SK-N-SH (cell line): ENCODE results near the gene ZER1. TPM values are rescaled to one million over a fixed set of nuclear protein-coding genes. Genes with fewer than 3 reads are reported as not detected.

Experiments
- CTCF ChIA-PET: fragments of 300-600, 350-600 bp; formaldehyde crosslinking; extraction: SDS; loops from one replicate; lab custom pipeline; 2021; lab: Yijun Ruan, JAX
- POLR2A ChIA-PET: fragments of 350-600 bp; sonication (Branson Sonifier 250); formaldehyde crosslinking; extraction: SDS; loops from one replicate; lab custom pipeline; 2020; ENCODE audit warnings: antibody characterized with exemption, inconsistent platforms; lab: Yijun Ruan, JAX
- DNase-seq: peaks from one replicate; pipeline ENCODE4 v3.0.0; 2012
- H2AFZ ChIP-seq: fragments of 200-600 bp; sonication (generic); 2 replicates; pipeline ENCODE4 v1.8.1; 2016; ENCODE audit warnings: antibody characterized with exemption, mild to moderate bottlenecking, low read depth
- H3F3A ChIP-seq: fragments of 200-600 bp; sonication (generic); replicated peaks from 2 replicates; pipeline ENCODE3; 2016; ENCODE audit warnings: antibody characterized with exemption, mild to moderate bottlenecking; ENCODE audit not compliant: insufficient read depth
- H3K27ac ChIP-seq, 2 experiments: fragments of 200-500 bp in 1 of 2; fragments of 200-600 bp in 1 of 2; sonication (Bioruptor generic) in 1 of 2; sonication (generic), shearing (Covaris generic) in 1 of 2; 2 replicates each; pipeline versions ENCODE4 v1.5.1 to v1.6.1; 2014 to 2016; ENCODE audit warnings: low read depth in 2 of 2, inconsistent platforms in 1 of 2, low read length in 1 of 2, mild to moderate bottlenecking in 1 of 2, mixed read lengths in 1 of 2
- H3K27me3 ChIP-seq: fragments of 200-600 bp; sonication (generic), shearing (Covaris generic); 2 replicates; pipeline ENCODE4 v1.6.1; 2016; ENCODE audit warnings: mixed run types; ENCODE audit not compliant: insufficient read depth
- H3K36me3 ChIP-seq, 2 experiments: fragments of 200-500 bp in 1 of 2; fragments of 200-600 bp in 1 of 2; sonication (Bioruptor generic) in 1 of 2; sonication (generic) in 1 of 2; replicated peaks in 1 of 2; 2 replicates each; pipeline versions ENCODE3 to v1.5.1; 2014 to 2016; ENCODE audit warnings: low read length in 1 of 2, mild to moderate bottlenecking in 1 of 2; ENCODE audit not compliant: insufficient read depth in 2 of 2, control insufficient read depth in 1 of 2
- H3K4me1 ChIP-seq, 2 experiments: fragments of 200-500 bp in 1 of 2; fragments of 200-600 bp in 1 of 2; sonication (Bioruptor generic) in 1 of 2; sonication (generic), shearing (Covaris generic) in 1 of 2; 2 replicates each; pipeline versions ENCODE4 v1.5.1 to v1.6.1; 2014 to 2016; ENCODE audit warnings: low read depth in 1 of 2, low read length in 1 of 2, mixed run types in 1 of 2; ENCODE audit not compliant: insufficient read depth in 2 of 2, control insufficient read depth in 1 of 2
- H3K4me2 ChIP-seq: fragments of 200-600 bp; sonication (generic), shearing (Covaris generic); 2 replicates; pipeline ENCODE4 v1.6.1; 2017; ENCODE audit warnings: mixed run types
- H3K4me3 ChIP-seq, 2 experiments: fragments of 200-500 bp in 1 of 2; fragments of 200-600 bp in 1 of 2; sonication (Bioruptor generic) in 1 of 2; sonication (generic), shearing (Covaris generic) in 1 of 2; 2 replicates each; pipeline versions ENCODE4 v1.5.1 to v1.8.1; 2014 to 2016; ENCODE audit warnings: low read depth in 2 of 2, inconsistent platforms in 1 of 2, low read length in 1 of 2, mild to moderate bottlenecking in 1 of 2, mixed read lengths in 1 of 2, moderate library complexity in 1 of 2
- H3K79me2 ChIP-seq: fragments of 200-600 bp; sonication (generic); 2 replicates; pipeline ENCODE4 v1.8.1; 2017; ENCODE audit warnings: mild to moderate bottlenecking; ENCODE audit not compliant: insufficient read depth
- H3K9ac ChIP-seq: fragments of 200-600 bp; sonication (generic); 2 replicates; pipeline ENCODE4 v1.6.1; 2017; ENCODE audit warnings: mixed run types
- H3K9me2 ChIP-seq: fragments of 200-600 bp; sonication (generic); 2 replicates; pipeline ENCODE4 v1.6.1; 2017; ENCODE audit warnings: mixed run types
- H3K9me3 ChIP-seq: fragments of 200-600 bp; sonication (generic); 2 replicates; pipeline ENCODE4 v1.6.1; 2017; ENCODE audit warnings: mixed run types, mild to moderate bottlenecking, moderate library complexity
- H4K20me1 ChIP-seq: fragments of 200-600 bp; sonication (generic); 2 replicates; pipeline ENCODE4 v1.6.1; 2017; ENCODE audit warnings: mild to moderate bottlenecking, mixed run types; ENCODE audit not compliant: insufficient read depth
- CHD2 ChIP-seq: fragments of 150-350 bp; IDR thresholded peaks from 2 replicates; pipeline ENCODE4 v1.6.1; 2018; ENCODE audit warnings: low read length; ENCODE audit not compliant: partially characterized antibody
- ELF1 ChIP-seq: IDR thresholded peaks from 2 replicates; pipeline ENCODE4 v1.4.0; 2012
- FOSL2 ChIP-seq: IDR thresholded peaks from 2 replicates; pipeline ENCODE4 v1.4.0; 2012; ENCODE audit warnings: low read depth, mild to moderate bottlenecking, moderate library complexity, borderline replicate concordance
- GABPA ChIP-seq: IDR thresholded peaks from 2 replicates; pipeline ENCODE4 v1.4.0; 2012; ENCODE audit warnings: low read depth, mild to moderate bottlenecking
- GATA2 ChIP-seq: sonication (generic); formaldehyde crosslinking; IDR thresholded peaks from 2 replicates; pipeline ENCODE4 v1.5.0; 2020; ENCODE audit warnings: mild to moderate bottlenecking, missing genetic modification reagents
- MEF2A ChIP-seq: IDR thresholded peaks from 2 replicates; pipeline ENCODE4 v1.4.0; 2012; ENCODE audit warnings: low read depth, borderline replicate concordance
- NFIC ChIP-seq: IDR thresholded peaks from 2 replicates; pipeline ENCODE4 v1.4.0; 2012; ENCODE audit warnings: borderline replicate concordance
- NRF1 ChIP-seq: IDR thresholded peaks from 2 replicates; pipeline ENCODE4 v1.6.1; 2012; ENCODE audit warnings: low read depth, mild to moderate bottlenecking, low read length
- POLR2AphosphoS5 ChIP-seq: IDR thresholded peaks from 2 replicates; pipeline ENCODE4 v1.6.1; 2012; ENCODE audit warnings: low read depth, low read length
- RAD21 ChIP-seq: IDR thresholded peaks from 2 replicates; pipeline ENCODE4 v1.6.1; 2012; ENCODE audit warnings: mild to moderate bottlenecking, low read length
- RXRA ChIP-seq: IDR thresholded peaks from 2 replicates; pipeline ENCODE4 v1.4.0; 2012; ENCODE audit warnings: low read depth, mild to moderate bottlenecking, borderline replicate concordance
- SIN3A ChIP-seq: IDR thresholded peaks from 2 replicates; pipeline ENCODE4 v1.6.1; 2012; ENCODE audit warnings: low read depth, mild to moderate bottlenecking, low read length, moderate library complexity, borderline replicate concordance
- TEAD4 ChIP-seq: IDR thresholded peaks from 2 replicates; pipeline ENCODE4 v1.4.0; 2012; ENCODE audit warnings: mild to moderate bottlenecking, borderline replicate concordance; ENCODE audit not compliant: insufficient read depth
- WGBS: methylation state at CpG from one replicate; pipeline ENCODE4 v1.1.6; 2017; ENCODE audit warnings: low lambda C conversion rate; 5-methylcytosine and 5-hydroxymethylcytosine counted together
- polyA plus RNA-seq, 3 experiments: library from polyadenylated mRNA; depleted of rRNA; stranded (reverse); fragments of >200 nt; gene quantifications; 2 replicates each; pipeline ENCODE4 v1.2.3, GENCODE V29; 2012
- TF ChIP-seq, protein P1 (sequence below): IDR thresholded peaks from 2 replicates; pipeline ENCODE4 v1.4.0; 2012; ENCODE audit warnings: low read depth, borderline replicate concordance
- TF ChIP-seq, protein P2 (sequence below): IDR thresholded peaks from 2 replicates; pipeline ENCODE4 v1.4.0; 2012; ENCODE audit warnings: low read depth, borderline replicate concordance
- TF ChIP-seq, protein P3 (sequence below): IDR thresholded peaks from 2 replicates; pipeline ENCODE4 v1.6.1; 2012; ENCODE audit warnings: mild to moderate bottlenecking, low read depth, low read length, moderate library complexity
- TF ChIP-seq, protein P4 (sequence below): fragments of 150-350 bp; IDR thresholded peaks from 2 replicates; pipeline ENCODE4 v1.6.1; 2017; ENCODE audit warnings: antibody characterized with exemption, low read length, low read depth, borderline replicate concordance
- TF ChIP-seq, protein P5 (sequence below): IDR thresholded peaks from 2 replicates; pipeline ENCODE4; 2012

Gene ZER1
- polyA plus RNA-seq, 1 of the 3 experiments (the other 2 are of a cell fraction): 30.9 TPM

DNA sequence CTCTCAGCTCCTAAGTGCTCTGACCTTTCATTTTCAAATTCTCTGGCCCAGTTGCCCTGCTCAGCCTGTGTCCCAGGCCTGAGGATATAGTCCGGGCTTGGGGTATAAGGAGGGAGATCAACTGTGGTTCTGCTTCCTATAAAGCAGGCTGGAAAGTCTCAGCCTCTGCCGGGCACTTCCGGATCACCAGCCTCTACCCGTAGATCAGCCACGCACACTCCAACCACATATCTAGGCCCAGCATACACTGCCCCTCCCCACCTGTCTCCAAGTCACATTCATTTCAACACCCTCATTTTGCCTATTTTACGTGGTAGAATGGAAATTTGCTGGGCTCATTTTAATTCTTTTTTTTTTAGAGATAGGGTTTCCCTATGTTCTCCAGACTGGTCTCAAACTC is 3.1 kb downstream of the ZER1 start (continued):
- TF ChIP-seq, protein P1, sequence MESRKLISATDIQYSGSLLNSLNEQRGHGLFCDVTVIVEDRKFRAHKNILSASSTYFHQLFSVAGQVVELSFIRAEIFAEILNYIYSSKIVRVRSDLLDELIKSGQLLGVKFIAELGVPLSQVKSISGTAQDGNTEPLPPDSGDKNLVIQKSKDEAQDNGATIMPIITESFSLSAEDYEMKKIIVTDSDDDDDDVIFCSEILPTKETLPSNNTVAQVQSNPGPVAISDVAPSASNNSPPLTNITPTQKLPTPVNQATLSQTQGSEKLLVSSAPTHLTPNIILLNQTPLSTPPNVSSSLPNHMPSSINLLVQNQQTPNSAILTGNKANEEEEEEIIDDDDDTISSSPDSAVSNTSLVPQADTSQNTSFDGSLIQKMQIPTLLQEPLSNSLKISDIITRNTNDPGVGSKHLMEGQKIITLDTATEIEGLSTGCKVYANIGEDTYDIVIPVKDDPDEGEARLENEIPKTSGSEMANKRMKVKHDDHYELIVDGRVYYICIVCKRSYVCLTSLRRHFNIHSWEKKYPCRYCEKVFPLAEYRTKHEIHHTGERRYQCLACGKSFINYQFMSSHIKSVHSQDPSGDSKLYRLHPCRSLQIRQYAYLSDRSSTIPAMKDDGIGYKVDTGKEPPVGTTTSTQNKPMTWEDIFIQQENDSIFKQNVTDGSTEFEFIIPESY: no peak
- TF ChIP-seq ELF1: no peak
- no peak for TF ChIP-seq POLR2AphosphoS5
- TF ChIP-seq, all 33 proteins: peak for 0

DNA sequence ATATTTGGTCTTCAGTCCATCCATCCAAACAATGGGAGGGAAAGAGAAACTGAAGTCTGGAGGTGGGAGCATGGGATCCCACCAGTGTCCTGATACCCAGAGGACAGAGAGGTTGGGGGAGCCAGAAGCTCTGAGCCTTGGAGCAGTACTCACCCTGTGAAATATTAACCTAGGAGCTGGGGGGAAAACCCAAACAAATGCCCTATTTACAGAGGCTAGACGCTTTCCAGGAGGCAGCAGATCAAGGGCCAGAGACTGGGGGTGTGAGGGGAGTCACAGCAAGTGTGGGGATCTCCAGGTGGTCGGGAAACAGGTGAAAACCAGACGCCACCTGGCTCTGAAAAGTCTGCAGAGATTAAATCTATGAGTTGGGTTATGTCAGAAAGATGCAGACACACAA is 6.2 kb downstream of the ZER1 start:
- no peaks in the 10 kb centered on the region for H4K20me1 ChIP-seq
- no peak for DNase-seq
- H3K4me2 ChIP-seq: no peak overlapping the region
- no peaks in the 10 kb centered on the region for H3F3A ChIP-seq
- H3K36me3 ChIP-seq: peaks cover 0 to 5% of the 10 kb centered on the region in 2 experiments
- no peak overlapping the region for H2AFZ ChIP-seq
- H3K9me3 ChIP-seq: no peaks in the 10 kb centered on the region
- TF ChIP-seq GABPA (no peak), TEAD4 (no peak), NRF1 (no peak), CHD2 (no peak), GATA2 (CRISPR knock-in tag) (no peak), RXRA (no peak), SIN3A (no peak), FOSL2 (no peak), MEF2A (no peak), ELF1 (no peak), POLR2AphosphoS5 (no peak), NFIC (no peak), RAD21 (no peak)
- TF ChIP-seq, protein P2, sequence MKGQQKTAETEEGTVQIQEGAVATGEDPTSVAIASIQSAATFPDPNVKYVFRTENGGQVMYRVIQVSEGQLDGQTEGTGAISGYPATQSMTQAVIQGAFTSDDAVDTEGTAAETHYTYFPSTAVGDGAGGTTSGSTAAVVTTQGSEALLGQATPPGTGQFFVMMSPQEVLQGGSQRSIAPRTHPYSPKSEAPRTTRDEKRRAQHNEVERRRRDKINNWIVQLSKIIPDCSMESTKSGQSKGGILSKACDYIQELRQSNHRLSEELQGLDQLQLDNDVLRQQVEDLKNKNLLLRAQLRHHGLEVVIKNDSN: no peak
- TF ChIP-seq, protein P3, sequence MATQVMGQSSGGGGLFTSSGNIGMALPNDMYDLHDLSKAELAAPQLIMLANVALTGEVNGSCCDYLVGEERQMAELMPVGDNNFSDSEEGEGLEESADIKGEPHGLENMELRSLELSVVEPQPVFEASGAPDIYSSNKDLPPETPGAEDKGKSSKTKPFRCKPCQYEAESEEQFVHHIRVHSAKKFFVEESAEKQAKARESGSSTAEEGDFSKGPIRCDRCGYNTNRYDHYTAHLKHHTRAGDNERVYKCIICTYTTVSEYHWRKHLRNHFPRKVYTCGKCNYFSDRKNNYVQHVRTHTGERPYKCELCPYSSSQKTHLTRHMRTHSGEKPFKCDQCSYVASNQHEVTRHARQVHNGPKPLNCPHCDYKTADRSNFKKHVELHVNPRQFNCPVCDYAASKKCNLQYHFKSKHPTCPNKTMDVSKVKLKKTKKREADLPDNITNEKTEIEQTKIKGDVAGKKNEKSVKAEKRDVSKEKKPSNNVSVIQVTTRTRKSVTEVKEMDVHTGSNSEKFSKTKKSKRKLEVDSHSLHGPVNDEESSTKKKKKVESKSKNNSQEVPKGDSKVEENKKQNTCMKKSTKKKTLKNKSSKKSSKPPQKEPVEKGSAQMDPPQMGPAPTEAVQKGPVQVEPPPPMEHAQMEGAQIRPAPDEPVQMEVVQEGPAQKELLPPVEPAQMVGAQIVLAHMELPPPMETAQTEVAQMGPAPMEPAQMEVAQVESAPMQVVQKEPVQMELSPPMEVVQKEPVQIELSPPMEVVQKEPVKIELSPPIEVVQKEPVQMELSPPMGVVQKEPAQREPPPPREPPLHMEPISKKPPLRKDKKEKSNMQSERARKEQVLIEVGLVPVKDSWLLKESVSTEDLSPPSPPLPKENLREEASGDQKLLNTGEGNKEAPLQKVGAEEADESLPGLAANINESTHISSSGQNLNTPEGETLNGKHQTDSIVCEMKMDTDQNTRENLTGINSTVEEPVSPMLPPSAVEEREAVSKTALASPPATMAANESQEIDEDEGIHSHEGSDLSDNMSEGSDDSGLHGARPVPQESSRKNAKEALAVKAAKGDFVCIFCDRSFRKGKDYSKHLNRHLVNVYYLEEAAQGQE: no peak
- TF ChIP-seq, protein P4, sequence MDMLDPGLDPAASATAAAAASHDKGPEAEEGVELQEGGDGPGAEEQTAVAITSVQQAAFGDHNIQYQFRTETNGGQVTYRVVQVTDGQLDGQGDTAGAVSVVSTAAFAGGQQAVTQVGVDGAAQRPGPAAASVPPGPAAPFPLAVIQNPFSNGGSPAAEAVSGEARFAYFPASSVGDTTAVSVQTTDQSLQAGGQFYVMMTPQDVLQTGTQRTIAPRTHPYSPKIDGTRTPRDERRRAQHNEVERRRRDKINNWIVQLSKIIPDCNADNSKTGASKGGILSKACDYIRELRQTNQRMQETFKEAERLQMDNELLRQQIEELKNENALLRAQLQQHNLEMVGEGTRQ: no peak
- TF ChIP-seq, protein P5, sequence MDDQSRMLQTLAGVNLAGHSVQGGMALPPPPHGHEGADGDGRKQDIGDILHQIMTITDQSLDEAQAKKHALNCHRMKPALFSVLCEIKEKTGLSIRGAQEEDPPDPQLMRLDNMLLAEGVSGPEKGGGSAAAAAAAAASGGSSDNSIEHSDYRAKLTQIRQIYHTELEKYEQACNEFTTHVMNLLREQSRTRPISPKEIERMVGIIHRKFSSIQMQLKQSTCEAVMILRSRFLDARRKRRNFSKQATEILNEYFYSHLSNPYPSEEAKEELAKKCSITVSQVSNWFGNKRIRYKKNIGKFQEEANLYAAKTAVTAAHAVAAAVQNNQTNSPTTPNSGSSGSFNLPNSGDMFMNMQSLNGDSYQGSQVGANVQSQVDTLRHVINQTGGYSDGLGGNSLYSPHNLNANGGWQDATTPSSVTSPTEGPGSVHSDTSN: no peak
- no peak overlapping the region for H3K27ac ChIP-seq
- POLR2A ChIA-PET: interaction anchor here (0.9 kb wide), 1 partner anchor 18 kb away, joined by 3 read pairs; no protein-coding TSS in a partner anchor
- peaks cover 25% of the 10 kb centered on the region for H3K79me2 ChIP-seq
- no peak overlapping the region for H3K9ac ChIP-seq
- H3K4me3 ChIP-seq: no peak overlapping the region
- 60% methylated on average over 3 of the region's 3 CpGs for WGBS
- peaks cover 0 to under 1% of the 10 kb centered on the region in 2 experiments; a peak in 1 of 4 replicates for H3K4me1 ChIP-seq
- no peaks in the 10 kb centered on the region for H3K27me3 ChIP-seq
- CTCF ChIA-PET: interaction anchor here (1.1 to 1.6 kb wide), 3 partner anchors 53 to 63 kb away, joined by 3 to 4 read pairs (median 3); partner anchors contain the start of genes ENDOG and PKN3
- no peaks in the 10 kb centered on the region for H3K9me2 ChIP-seq
